Measurements from ENCODE around the gene RGMA.

RGMA gene

GRCh38 chr15:93005133-93005532 lies 83.9 kb downstream of the RGMA start:
- no peak overlapping the region for H3K4me2 ChIP-seq (ENCODE audit: low read length)
- no peaks in the 10 kb centered on the region for H3K4me1 ChIP-seq
- TF ChIP-seq, protein P1, sequence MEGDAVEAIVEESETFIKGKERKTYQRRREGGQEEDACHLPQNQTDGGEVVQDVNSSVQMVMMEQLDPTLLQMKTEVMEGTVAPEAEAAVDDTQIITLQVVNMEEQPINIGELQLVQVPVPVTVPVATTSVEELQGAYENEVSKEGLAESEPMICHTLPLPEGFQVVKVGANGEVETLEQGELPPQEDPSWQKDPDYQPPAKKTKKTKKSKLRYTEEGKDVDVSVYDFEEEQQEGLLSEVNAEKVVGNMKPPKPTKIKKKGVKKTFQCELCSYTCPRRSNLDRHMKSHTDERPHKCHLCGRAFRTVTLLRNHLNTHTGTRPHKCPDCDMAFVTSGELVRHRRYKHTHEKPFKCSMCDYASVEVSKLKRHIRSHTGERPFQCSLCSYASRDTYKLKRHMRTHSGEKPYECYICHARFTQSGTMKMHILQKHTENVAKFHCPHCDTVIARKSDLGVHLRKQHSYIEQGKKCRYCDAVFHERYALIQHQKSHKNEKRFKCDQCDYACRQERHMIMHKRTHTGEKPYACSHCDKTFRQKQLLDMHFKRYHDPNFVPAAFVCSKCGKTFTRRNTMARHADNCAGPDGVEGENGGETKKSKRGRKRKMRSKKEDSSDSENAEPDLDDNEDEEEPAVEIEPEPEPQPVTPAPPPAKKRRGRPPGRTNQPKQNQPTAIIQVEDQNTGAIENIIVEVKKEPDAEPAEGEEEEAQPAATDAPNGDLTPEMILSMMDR (IDR thresholded peaks at IDR 0.05): no peak
- no peaks in the 10 kb centered on the region for H3K36me3 ChIP-seq (ENCODE audit: control insufficient read depth, insufficient read depth, low read length)
- no peak overlapping the region for H2AFZ ChIP-seq
- no peaks in the 10 kb centered on the region for H3K27me3 ChIP-seq (ENCODE audit: control insufficient read depth, insufficient read depth, low read length)
- H3K79me2 ChIP-seq: no peaks in the 10 kb centered on the region
- no peak overlapping the region for H3K4me3 ChIP-seq (ENCODE audit: low read depth, low read length)
- H3K9me3 ChIP-seq (ENCODE audit: control insufficient read depth, low read length): no peaks in the 10 kb centered on the region
- H3K9ac ChIP-seq: no peak overlapping the region
- H3K27ac ChIP-seq: no peak overlapping the region

- TF ChIP-seq, protein P1 (IDR thresholded peaks at IDR 0.05): no peak
- no peak overlapping the region for H3K27ac ChIP-seq
- H3K4me3 ChIP-seq (ENCODE audit: low read depth, low read length): no peak overlapping the region
- no peaks in the 10 kb centered on the region for H3K9me3 ChIP-seq (ENCODE audit: control insufficient read depth, low read length)
- no peak overlapping the region for H2AFZ ChIP-seq
- no peaks in the 10 kb centered on the region for H3K27me3 ChIP-seq (ENCODE audit: control insufficient read depth, insufficient read depth, low read length)
- H3K4me2 ChIP-seq (ENCODE audit: low read length): no peak overlapping the region
- H3K9ac ChIP-seq: no peak overlapping the region
- no peaks in the 10 kb centered on the region for H3K79me2 ChIP-seq
- no peaks in the 10 kb centered on the region for H3K4me1 ChIP-seq
- H3K36me3 ChIP-seq (ENCODE audit: control insufficient read depth, insufficient read depth, low read length): no peaks in the 10 kb centered on the region
These were observed 87.1 kb downstream of the RGMA start for GRCh38 chr15:93001881-93002280.

GRCh38 chr15:93001156-93001555 lies 87.9 kb downstream of the RGMA start:
- no peak overlapping the region for H2AFZ ChIP-seq
- no peaks in the 10 kb centered on the region for H3K9me3 ChIP-seq (ENCODE audit: control insufficient read depth, low read length)
- TF ChIP-seq, protein P1 (IDR thresholded peaks at IDR 0.05): no peak
- no peak overlapping the region for H3K4me2 ChIP-seq (ENCODE audit: low read length)
- no peak overlapping the region for H3K27ac ChIP-seq
- H3K27me3 ChIP-seq (ENCODE audit: control insufficient read depth, insufficient read depth, low read length): no peaks in the 10 kb centered on the region
- no peaks in the 10 kb centered on the region for H3K79me2 ChIP-seq
- H3K4me3 ChIP-seq (ENCODE audit: low read depth, low read length): no peak overlapping the region
- no peak overlapping the region for H3K9ac ChIP-seq
- H3K4me1 ChIP-seq: no peaks in the 10 kb centered on the region
- no peaks in the 10 kb centered on the region for H3K36me3 ChIP-seq (ENCODE audit: control insufficient read depth, insufficient read depth, low read length)

DNA sequence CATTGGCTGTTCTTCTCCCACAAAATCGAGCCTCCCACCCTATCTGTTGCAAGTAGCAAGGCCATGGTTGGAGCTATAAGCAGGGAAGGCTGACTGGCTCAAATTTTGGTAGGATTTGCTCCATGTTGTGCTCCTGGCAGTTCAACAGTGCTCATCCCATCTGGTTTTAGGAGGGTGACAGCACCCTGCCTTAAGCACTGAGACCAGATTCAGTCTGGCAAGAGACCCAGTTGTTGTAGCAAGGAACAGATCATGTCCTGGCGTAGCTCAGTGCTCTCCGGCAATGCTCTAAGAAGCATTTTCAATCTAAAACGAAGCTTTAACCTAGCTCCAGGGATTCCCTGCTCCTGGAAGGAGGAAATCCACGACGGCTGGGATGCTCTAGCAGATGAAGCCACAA lies 91.2 kb downstream of the RGMA start:
- Histone ChIP-seq H3K27ac (no peak overlapping the region), H3K9ac (no peak overlapping the region), H3K4me3 (ENCODE audit: low read depth, low read length) (no peak overlapping the region), H3K27me3 (ENCODE audit: control insufficient read depth, insufficient read depth, low read length) (no peaks in the 10 kb centered on the region), H2AFZ (no peak overlapping the region), H3K4me1 (no peaks in the 10 kb centered on the region), H3K36me3 (ENCODE audit: control insufficient read depth, insufficient read depth, low read length) (no peaks in the 10 kb centered on the region), H3K79me2 (no peaks in the 10 kb centered on the region), H3K9me3 (ENCODE audit: control insufficient read depth, low read length) (no peaks in the 10 kb centered on the region), H3K4me2 (ENCODE audit: low read length) (no peak overlapping the region)
- TF ChIP-seq, protein P1 (IDR thresholded peaks at IDR 0.05): no peak

- Histone ChIP-seq H3K9me3 (ENCODE audit: control insufficient read depth, low read length) (no peaks in the 10 kb centered on the region), H3K4me3 (ENCODE audit: low read depth, low read length) (no peak overlapping the region), H3K9ac (no peak overlapping the region), H3K36me3 (ENCODE audit: control insufficient read depth, insufficient read depth, low read length) (no peaks in the 10 kb centered on the region), H3K4me1 (no peaks in the 10 kb centered on the region), H3K27ac (no peak overlapping the region), H2AFZ (no peak overlapping the region), H3K79me2 (peaks cover 3% of the 10 kb centered on the region), H3K4me2 (ENCODE audit: low read length) (no peak overlapping the region), H3K27me3 (ENCODE audit: control insufficient read depth, insufficient read depth, low read length) (no peaks in the 10 kb centered on the region)
- TF ChIP-seq, protein P1 (IDR thresholded peaks at IDR 0.05): no peak
These were observed 96.3 kb downstream of the RGMA start for GRCh38 chr15:92992720-92993119.

All from parathyroid adenoma (tissue), 2 donors.